Calu3 (cell line): ENCODE results near the gene CELF4. TPM values are rescaled to one million over a fixed set of nuclear protein-coding genes. Genes with fewer than 3 reads are reported as not detected.

Source experiments
- BruUV-seq: library from RNA; stranded (reverse); fragments of 400-500 nt; replicated peaks from 2 replicates; lab custom pipeline; 2021; lab: Mats Ljungman, UMichigan
- CTCF ChIA-PET: fragments of 300-600 bp; sonication (Branson Sonifier 250); formaldehyde crosslinking; loops from one replicate; lab custom pipeline; 2022; ENCODE audit warnings: antibody characterized with exemption; lab: Charles Lee
- DNase-seq: peaks from one replicate; pipeline ENCODE4 v3.0.0; 2022
- H3K27ac Mint-ChIP-seq: one replicate; pipeline ENCODE4 v1.8.0; 2022; ENCODE audit warnings: mixed read lengths; ENCODE audit not compliant: unreplicated experiment
- H3K27me3 Mint-ChIP-seq: one replicate; pipeline ENCODE4 v1.8.0; 2022; ENCODE audit warnings: mixed read lengths; ENCODE audit not compliant: unreplicated experiment
- H3K36me3 Mint-ChIP-seq: one replicate; pipeline ENCODE4 v1.8.0; 2022; ENCODE audit warnings: mild to moderate bottlenecking, moderate library complexity, mixed read lengths; ENCODE audit not compliant: insufficient read depth, unreplicated experiment
- H3K4me1 Mint-ChIP-seq: one replicate; pipeline ENCODE4 v1.8.0; 2022; ENCODE audit warnings: mild to moderate bottlenecking, low read depth, mixed read lengths; ENCODE audit not compliant: unreplicated experiment
- H3K4me3 Mint-ChIP-seq: one replicate; pipeline ENCODE4 v1.8.0; 2022; ENCODE audit warnings: mild to moderate bottlenecking, low read depth, moderate library complexity, mixed read lengths; ENCODE audit not compliant: unreplicated experiment
- H3K9me3 Mint-ChIP-seq: one replicate; pipeline ENCODE4 v1.8.0; 2022; ENCODE audit warnings: low read depth, mixed read lengths; ENCODE audit not compliant: unreplicated experiment
- CTCF ChIP-seq: fragments of 200-600 bp; IDR thresholded peaks from one replicate; pipeline ENCODE4 v1.8.0; 2022; ENCODE audit warnings: antibody characterized with exemption; ENCODE audit not compliant: unreplicated experiment
- intact Hi-C: fragments of 100-400 bp; cut with micrococcal nuclease; formaldehyde crosslinking; loops from one replicate; pipeline ENCODE4 v1.10.0; 2022; ENCODE audit not compliant: unreplicated experiment
- total RNA-seq: library from RNA; stranded (reverse); gene quantifications from 2 replicates; pipeline ENCODE4 v1.2.3, GENCODE V29; 2022

The CELF4 gene
- total RNA-seq, 1 experiment from 2014 or later = 7.8 TPM

DNA sequence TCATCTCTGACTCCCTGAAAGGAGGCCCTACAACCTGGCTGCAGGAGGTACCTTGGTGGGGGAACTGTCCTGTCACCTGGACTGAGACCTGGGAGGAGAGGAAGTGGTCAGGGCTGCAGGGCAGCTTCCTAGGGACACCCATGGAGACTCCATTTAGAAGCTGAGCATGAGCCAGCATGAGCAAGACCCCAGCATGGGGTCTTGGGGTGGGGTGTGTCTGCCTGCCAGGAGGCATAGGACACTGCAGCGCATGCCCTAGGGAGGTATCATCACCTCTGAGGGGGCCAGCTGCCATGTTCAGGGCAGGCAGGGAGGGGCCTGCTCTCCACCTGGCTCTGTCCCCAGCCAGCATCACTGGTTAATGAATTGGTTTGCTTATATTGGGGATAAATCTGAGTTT, 249.7 kb downstream of the CELF4 start:
- Mint-ChIP-seq H3K4me3 (no peak overlapping the region), H3K4me1 (no peaks in the 10 kb centered on the region), H3K27me3 (peaks cover 35% of the 10 kb centered on the region), H3K36me3 (no peaks in the 10 kb centered on the region), H3K27ac (no peak overlapping the region), H3K9me3 (no peaks in the 10 kb centered on the region)
- no peak for TF ChIP-seq CTCF
- CTCF ChIA-PET = no interaction called here
- intact Hi-C loops = no loop called here
- DNase-seq = no peak
- BruUV-seq = no TSS peak

- Mint-ChIP-seq H3K4me1 (peaks cover 11% of the 10 kb centered on the region), H3K27me3 (peaks cover 25% of the 10 kb centered on the region), H3K9me3 (no peaks in the 10 kb centered on the region), H3K36me3 (no peaks in the 10 kb centered on the region), H3K4me3 (no peak overlapping the region), H3K27ac (no peak overlapping the region)
- no TSS peak for BruUV-seq
- intact Hi-C loops = no loop called here
- no peak for DNase-seq
- no peak for TF ChIP-seq CTCF
- CTCF ChIA-PET = no interaction called here
Observed at GRCh38 chr18:37314534-37314933, 251.1 kb downstream of the CELF4 start.

- Mint-ChIP-seq H3K9me3 (no peaks in the 10 kb centered on the region), H3K4me3 (no peak overlapping the region), H3K27ac (no peak overlapping the region), H3K4me1 (peaks cover 16% of the 10 kb centered on the region), H3K27me3 (peaks cover 25% of the 10 kb centered on the region), H3K36me3 (no peaks in the 10 kb centered on the region)
- intact Hi-C loops = no loop called here
- CTCF ChIA-PET = no interaction called here
- no TSS peak for BruUV-seq
- DNase-seq = no peak
- no peak for TF ChIP-seq CTCF
Observed at GRCh38 chr18:37313624-37314023, 252.0 kb downstream of the CELF4 start.

GRCh38 chr18:37309861-37310260, 255.7 kb downstream of the CELF4 start:
- no TSS peak for BruUV-seq
- Mint-ChIP-seq H3K27me3 (peaks cover 18% of the 10 kb centered on the region), H3K9me3 (no peaks in the 10 kb centered on the region), H3K4me1 (peaks cover 16% of the 10 kb centered on the region), H3K4me3 (no peak overlapping the region), H3K27ac (no peak overlapping the region), H3K36me3 (no peaks in the 10 kb centered on the region)
- DNase-seq = no peak
- intact Hi-C loops = no loop called here
- CTCF ChIA-PET = interaction anchor here (0.6 kb wide), 1 partner anchor 69 kb away, joined by 6 read pairs; no protein-coding TSS in a partner anchor
- no peak for TF ChIP-seq CTCF
